ENCODE data around the gene AKR1C3. TPM values are rescaled to one million over a fixed set of nuclear protein-coding genes. Genes with fewer than 3 reads are reported as not detected.
"Not testable (repeated sequence)": the region's sequence is repeated elsewhere in the genome, so short reads cannot be mapped to it uniquely, and the experiment has no call there.

AKR1C3 gene
- total and polyA plus RNA-seq, 8 donors = 1.5 to 88.3 (median 2.5) TPM

DNA sequence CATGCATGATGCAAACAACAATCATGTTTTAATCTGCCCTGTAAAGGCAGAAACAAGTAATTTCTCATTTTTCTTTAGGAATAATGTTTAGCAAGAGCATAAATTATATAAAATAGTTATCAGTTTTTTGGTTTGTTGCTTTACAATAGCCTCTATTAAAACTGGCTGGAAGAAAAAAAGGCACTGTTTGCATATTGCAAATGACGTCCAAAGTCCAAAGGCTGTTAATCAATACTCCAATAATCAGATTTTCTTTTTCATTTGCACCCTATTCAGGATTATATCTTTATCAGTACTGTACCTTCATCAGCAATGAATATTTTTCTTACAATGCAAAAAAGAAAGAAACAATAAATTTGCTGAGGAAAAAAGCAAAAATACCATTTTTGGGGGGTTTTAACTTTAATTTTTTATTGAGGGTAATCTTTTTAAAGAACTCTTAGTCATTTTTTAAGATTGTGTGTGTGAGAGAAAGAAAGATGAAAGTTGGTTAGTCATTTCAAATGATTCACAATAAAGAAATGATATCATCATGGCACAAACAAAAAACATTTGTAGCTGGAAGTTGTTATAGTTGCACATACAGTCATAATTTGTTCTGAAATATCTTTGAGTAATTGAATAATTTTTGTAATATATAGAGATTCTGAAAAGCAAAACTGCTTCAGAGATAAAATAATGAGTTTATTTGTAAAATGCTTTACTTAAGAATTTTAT, 46.1 kb upstream of the AKR1C3 start:
- no peaks in the 10 kb centered on the region for H3K27me3 ChIP-seq
- no peak for ATAC-seq
- no peak for DNase-seq
- no peaks in the 10 kb centered on the region for H3K36me3 ChIP-seq
- no peak overlapping the region for H3K4me3 ChIP-seq
- H3K9me3 ChIP-seq = peaks cover 0 to 2% of the 10 kb centered on the region in 2 donors
- intact Hi-C loops (cut with DNase I) = no loop called here
- H3K27ac ChIP-seq = no peak overlapping the region
- H3K4me1 ChIP-seq = peaks cover 0 to 13% of the 10 kb centered on the region in 2 donors
- TF ChIP-seq, protein P1, sequence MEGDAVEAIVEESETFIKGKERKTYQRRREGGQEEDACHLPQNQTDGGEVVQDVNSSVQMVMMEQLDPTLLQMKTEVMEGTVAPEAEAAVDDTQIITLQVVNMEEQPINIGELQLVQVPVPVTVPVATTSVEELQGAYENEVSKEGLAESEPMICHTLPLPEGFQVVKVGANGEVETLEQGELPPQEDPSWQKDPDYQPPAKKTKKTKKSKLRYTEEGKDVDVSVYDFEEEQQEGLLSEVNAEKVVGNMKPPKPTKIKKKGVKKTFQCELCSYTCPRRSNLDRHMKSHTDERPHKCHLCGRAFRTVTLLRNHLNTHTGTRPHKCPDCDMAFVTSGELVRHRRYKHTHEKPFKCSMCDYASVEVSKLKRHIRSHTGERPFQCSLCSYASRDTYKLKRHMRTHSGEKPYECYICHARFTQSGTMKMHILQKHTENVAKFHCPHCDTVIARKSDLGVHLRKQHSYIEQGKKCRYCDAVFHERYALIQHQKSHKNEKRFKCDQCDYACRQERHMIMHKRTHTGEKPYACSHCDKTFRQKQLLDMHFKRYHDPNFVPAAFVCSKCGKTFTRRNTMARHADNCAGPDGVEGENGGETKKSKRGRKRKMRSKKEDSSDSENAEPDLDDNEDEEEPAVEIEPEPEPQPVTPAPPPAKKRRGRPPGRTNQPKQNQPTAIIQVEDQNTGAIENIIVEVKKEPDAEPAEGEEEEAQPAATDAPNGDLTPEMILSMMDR (IDR thresholded peaks at IDR 0.05) = no peak

DNA sequence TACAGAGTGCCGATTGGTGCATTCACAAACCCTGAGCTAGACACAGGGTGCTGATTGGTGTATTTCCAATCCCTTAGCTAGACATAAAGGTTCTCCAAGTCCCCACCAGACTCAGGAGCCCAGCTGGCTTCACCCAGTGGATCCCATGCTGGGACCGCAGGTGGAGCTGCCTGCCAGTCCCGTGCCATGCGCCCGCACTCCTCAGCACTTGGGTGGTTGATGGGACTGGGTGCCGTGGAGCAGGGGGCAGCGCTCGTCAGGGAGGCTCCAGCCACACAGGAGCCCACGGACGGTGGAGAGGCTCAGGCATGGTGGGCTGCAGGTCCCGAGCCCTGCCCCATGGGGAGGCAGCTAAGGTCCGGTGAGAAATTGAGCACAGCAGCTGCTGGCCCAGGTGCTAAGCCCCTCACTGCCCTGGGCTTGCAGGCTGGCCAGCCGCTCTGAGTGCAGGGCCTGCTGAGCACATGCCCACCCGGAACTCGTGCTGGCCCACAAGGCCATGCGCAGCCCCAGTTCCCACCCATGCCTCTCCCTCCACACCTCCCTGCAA, 41.2 kb upstream of the AKR1C3 start:
- DNase-seq; H3K4me1 ChIP-seq; H3K4me3 ChIP-seq; H3K27me3 ChIP-seq; ATAC-seq; intact Hi-C loops (cut with DNase I); H3K9me3 ChIP-seq; H3K27ac ChIP-seq; H3K36me3 ChIP-seq: not testable (repeated sequence)

DNA sequence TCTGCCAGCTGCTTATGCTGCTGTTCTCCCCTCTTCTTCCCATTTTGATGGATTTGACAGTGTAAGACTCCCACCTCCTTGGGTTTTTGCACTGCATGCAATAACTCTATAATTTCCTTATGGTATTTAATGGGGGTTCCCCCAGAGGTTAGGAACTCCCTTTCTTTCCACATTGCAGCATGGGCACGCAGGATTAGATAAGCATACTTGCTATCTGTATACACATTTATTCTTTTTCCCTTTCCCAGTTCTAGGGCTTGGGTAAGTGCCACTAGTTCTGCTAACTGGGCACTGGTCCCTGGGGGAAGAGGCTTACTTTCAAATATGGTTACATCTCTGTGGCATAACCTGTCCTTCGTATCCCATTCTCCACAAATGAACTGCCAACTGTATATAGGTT, 39.4 kb upstream of the AKR1C3 start:
- H3K27ac ChIP-seq; DNase-seq; H3K9me3 ChIP-seq; H3K4me3 ChIP-seq; H3K36me3 ChIP-seq; H3K27me3 ChIP-seq; H3K4me1 ChIP-seq; intact Hi-C loops (cut with DNase I); ATAC-seq: not testable (repeated sequence)

DNA sequence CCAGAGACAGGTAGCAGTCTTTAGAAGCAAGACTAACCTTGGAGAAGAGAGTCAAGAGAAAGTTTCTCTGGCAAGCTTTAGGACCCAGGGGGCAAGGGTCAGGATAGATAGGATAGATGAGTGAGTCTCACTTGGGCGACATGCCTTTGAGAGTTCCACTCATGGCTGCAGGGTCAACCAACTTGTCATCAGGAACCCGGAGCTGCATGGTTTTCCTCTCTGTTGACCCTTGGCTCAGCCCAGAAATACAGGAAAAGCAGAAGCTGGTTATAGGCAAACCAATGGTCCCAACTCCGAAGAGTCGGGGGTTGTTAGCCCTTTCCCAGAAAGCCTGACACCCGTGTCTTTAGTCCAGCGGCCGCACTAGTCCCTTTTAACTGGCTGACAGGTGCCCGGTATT, 34.9 kb upstream of the AKR1C3 start:
- DNase-seq; ATAC-seq; H3K9me3 ChIP-seq; H3K4me3 ChIP-seq; intact Hi-C loops (cut with DNase I); H3K4me1 ChIP-seq; H3K36me3 ChIP-seq; H3K27ac ChIP-seq; H3K27me3 ChIP-seq: not testable (repeated sequence)

DNA sequence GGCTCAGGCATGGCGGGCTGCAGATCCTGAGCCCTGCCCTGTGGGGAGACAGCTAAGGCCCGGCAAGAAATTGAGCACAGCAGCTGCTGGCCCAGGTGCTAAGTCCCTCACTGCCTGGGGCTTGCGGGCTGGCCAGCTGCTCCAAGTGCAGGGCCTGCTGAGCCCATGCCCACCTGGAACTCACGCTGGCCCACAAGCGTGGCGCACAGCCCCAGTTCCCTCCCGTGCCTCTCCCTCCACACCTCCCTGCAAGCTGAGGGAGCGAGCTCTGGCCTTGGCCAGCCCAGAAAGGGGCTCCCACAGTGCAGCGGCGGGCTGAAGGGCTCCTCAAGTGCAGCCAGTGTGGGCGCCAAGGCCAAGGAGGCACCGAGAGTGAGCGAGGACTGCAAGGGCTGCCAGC, 33.4 kb upstream of the AKR1C3 start:
- ATAC-seq; intact Hi-C loops (cut with DNase I); H3K27me3 ChIP-seq; H3K4me3 ChIP-seq; DNase-seq; H3K27ac ChIP-seq; H3K9me3 ChIP-seq; H3K4me1 ChIP-seq; H3K36me3 ChIP-seq: not testable (repeated sequence)

DNA sequence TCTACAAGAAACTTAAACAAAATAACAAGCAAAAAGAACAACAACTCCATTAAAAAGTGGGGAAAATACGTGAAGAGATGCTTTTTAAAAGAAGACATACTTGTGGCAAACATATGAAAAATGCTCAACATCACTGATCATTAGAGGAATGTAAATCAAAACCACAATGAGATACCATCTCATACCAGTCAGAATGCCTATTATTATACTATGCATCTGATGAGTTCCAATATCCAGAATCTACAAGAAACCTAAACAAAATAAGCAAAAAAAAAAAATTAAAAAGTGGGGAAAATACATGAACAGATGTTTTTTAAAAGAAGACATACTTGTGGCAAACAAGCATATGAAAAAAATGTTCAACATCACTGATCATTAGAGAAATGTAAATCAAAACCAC, 29.6 kb upstream of the AKR1C3 start:
- intact Hi-C loops (cut with DNase I) = no loop called here
- no peak for ATAC-seq

DNA sequence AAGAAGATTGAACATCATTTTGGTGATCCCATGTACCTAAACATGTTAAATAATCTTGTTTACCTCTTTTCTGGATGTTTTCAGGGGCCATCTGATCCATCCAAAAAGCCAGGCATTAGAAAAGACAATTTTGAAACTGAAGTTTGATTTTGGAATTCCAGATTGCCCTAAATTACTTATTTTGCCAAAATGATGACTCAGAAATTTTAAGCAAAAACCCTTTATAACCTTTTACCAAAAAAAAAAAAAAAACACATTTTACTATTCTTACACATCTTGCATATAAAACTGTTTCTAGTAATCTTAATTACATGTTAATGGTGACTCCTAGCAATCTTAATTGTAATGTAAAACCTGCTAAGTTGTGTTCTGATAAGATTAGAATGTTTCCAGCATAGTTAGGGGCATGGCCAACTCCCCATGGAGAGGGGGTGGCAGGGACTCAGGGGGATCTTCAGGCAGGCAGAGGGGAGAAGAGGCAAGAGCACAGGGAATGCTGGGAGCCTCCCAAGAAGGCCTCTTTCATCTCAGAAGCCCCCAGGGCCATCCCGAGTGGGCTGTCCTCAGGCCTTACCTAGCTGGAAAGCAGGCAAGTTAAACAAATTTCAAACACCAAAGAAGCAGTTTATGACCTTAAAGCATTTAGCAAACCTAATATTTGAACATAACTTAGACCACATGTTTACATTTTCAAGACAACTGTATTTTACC, 25.8 kb upstream of the AKR1C3 start:
- no peak overlapping the region for H3K27ac ChIP-seq
- ATAC-seq = no peak

More for the DNA sequence above, 29.6 kb upstream of the AKR1C3 start:
- no peak overlapping the region for H3K4me3 ChIP-seq
- no peaks in the 10 kb centered on the region for H3K27me3 ChIP-seq
- TF ChIP-seq, protein P1 (IDR thresholded peaks at IDR 0.05) = no peak
- no peak for DNase-seq
- H3K9me3 ChIP-seq = peaks cover 0 to 2% of the 10 kb centered on the region in 2 donors
- no peak overlapping the region for H3K27ac ChIP-seq
- no peaks in the 10 kb centered on the region for H3K4me1 ChIP-seq
- H3K36me3 ChIP-seq = no peaks in the 10 kb centered on the region

More for the DNA sequence above, 25.8 kb upstream of the AKR1C3 start:
- TF ChIP-seq, protein P1 (IDR thresholded peaks at IDR 0.05) = no peak
- H3K36me3 ChIP-seq = no peaks in the 10 kb centered on the region
- H3K4me3 ChIP-seq = no peak overlapping the region
- H3K4me1 ChIP-seq = peaks cover 11 to 13% of the 10 kb centered on the region in 2 donors
- DNase-seq = no peak
- H3K27me3 ChIP-seq = no peaks in the 10 kb centered on the region
- intact Hi-C loops (cut with DNase I) = no loop called here
- peaks cover 0 to 2% of the 10 kb centered on the region in 2 donors for H3K9me3 ChIP-seq

Measured in left lung (tissue), 10 donors.